Neuronal stem cell (in vitro differentiated cells): ENCODE data around the gene UBE3B.

Experiments used
- DNase-seq: peaks from one replicate; pipeline ENCODE4 v3.0.0-alpha.2; 2013; ENCODE audit warnings: low spot score
- H2AFZ ChIP-seq: one replicate; pipeline ENCODE4 v1.6.1; 2013; ENCODE audit warnings: mild to moderate bottlenecking, low read length, inconsistent platforms
- H2AK5ac ChIP-seq: 2 replicates; pipeline ENCODE4 v1.6.1; 2013; ENCODE audit warnings: low read depth, mild to moderate bottlenecking, inconsistent platforms, low read length, moderate library complexity, mixed read lengths
- H2BK120ac ChIP-seq: 2 replicates; pipeline ENCODE4 v1.6.1; 2013; ENCODE audit warnings: low read depth, mild to moderate bottlenecking, inconsistent platforms, low read length, moderate library complexity, mixed read lengths
- H2BK12ac ChIP-seq: one replicate; pipeline ENCODE4 v1.6.1; 2013; ENCODE audit warnings: low read length, inconsistent platforms
- H2BK15ac ChIP-seq: 2 replicates; pipeline ENCODE4 v1.6.1; 2013; ENCODE audit warnings: mild to moderate bottlenecking, low read length, inconsistent platforms, mixed read lengths
- H2BK5ac ChIP-seq: one replicate; pipeline ENCODE4 v1.6.1; 2013; ENCODE audit warnings: inconsistent platforms, mild to moderate bottlenecking, low read length, moderate library complexity
- H3K14ac ChIP-seq: one replicate; pipeline ENCODE4 v1.6.1; 2013; ENCODE audit warnings: low read length, inconsistent platforms
- H3K18ac ChIP-seq: 2 replicates; pipeline ENCODE4 v1.6.1; 2013; ENCODE audit warnings: low read length, inconsistent platforms
- H3K23ac ChIP-seq: 2 replicates; pipeline ENCODE4 v1.6.1; 2013; ENCODE audit warnings: low read depth, mild to moderate bottlenecking, mixed read lengths, low read length, inconsistent platforms; ENCODE audit not compliant: poor library complexity
- H3K27ac ChIP-seq: replicated peaks from 3 replicates; pipeline ENCODE4 v1.5.1; 2013; ENCODE audit warnings: low read length, inconsistent platforms
- H3K27me3 ChIP-seq, 3 experiments: 2 replicates each; pipeline ENCODE4 v1.6.1; 2013; ENCODE audit warnings: low read length in 3 of 3, mild to moderate bottlenecking in 2 of 3, inconsistent platforms in 1 of 3, low read depth in 1 of 3, mixed read lengths in 1 of 3, moderate library complexity in 1 of 3; ENCODE audit not compliant: control insufficient read depth in 3 of 3, insufficient read depth in 3 of 3
- H3K36me3 ChIP-seq, 2 donors: replicated peaks in 1 of 2; 2 replicates each; pipeline ENCODE4 v1.6.1; 2013; ENCODE audit warnings: low read length in 2 of 2; ENCODE audit not compliant: control insufficient read depth in 2 of 2, insufficient read depth in 2 of 2
- H3K4ac ChIP-seq: 2 replicates; pipeline ENCODE4 v1.6.1; 2013; ENCODE audit warnings: inconsistent platforms, mild to moderate bottlenecking, low read length, moderate library complexity
- H3K4me1 ChIP-seq, 2 donors: 1 replicate in 1 of 2; 2 replicates in 1 of 2; pipeline ENCODE4 v1.6.1; 2013; ENCODE audit warnings: low read length in 2 of 2, low read depth in 1 of 2; ENCODE audit not compliant: control insufficient read depth in 2 of 2, insufficient read depth in 1 of 2
- H3K4me2 ChIP-seq: one replicate; pipeline ENCODE4 v1.6.1; 2013; ENCODE audit warnings: mild to moderate bottlenecking, low read length, inconsistent platforms; ENCODE audit not compliant: insufficient read depth, poor library complexity, severe bottlenecking
- H3K4me3 ChIP-seq, 2 donors: 2 replicates each; pipeline ENCODE4 v1.5.1; 2013; ENCODE audit warnings: low read length in 2 of 2, mild to moderate bottlenecking in 2 of 2, inconsistent platforms in 1 of 2, moderate library complexity in 1 of 2
- H3K79me1 ChIP-seq: one replicate; pipeline ENCODE4 v1.6.1; 2013; ENCODE audit warnings: low read depth, mild to moderate bottlenecking, inconsistent platforms, low read length, moderate library complexity
- H3K9ac ChIP-seq: one replicate; pipeline ENCODE4 v1.6.1; 2013; ENCODE audit warnings: mild to moderate bottlenecking, low read depth, low read length, inconsistent platforms; ENCODE audit not compliant: poor library complexity
- H3K9me3 ChIP-seq, 2 donors: replicated peaks in 1 of 2; 2 replicates each; pipeline versions ENCODE3 to v1.6.1; 2013; ENCODE audit warnings: low read length in 2 of 2, mild to moderate bottlenecking in 2 of 2, inconsistent platforms in 1 of 2, low read depth in 1 of 2, mixed read lengths in 1 of 2, moderate library complexity in 1 of 2; ENCODE audit not compliant: control insufficient read depth in 2 of 2, insufficient read depth in 1 of 2
- H4K8ac ChIP-seq: one replicate; pipeline ENCODE4 v1.6.1; 2013; ENCODE audit warnings: low read depth, mild to moderate bottlenecking, inconsistent platforms, low read length, moderate library complexity
- H4K91ac ChIP-seq: one replicate; pipeline ENCODE4 v1.6.1; 2013; ENCODE audit warnings: low read length, low read depth, mild to moderate bottlenecking, inconsistent platforms; ENCODE audit not compliant: poor library complexity
- WGBS, 2 donors: extraction: QIAGEN DNeasy Blood & Tissue Kit; methylation state at CpG; one replicate each; pipeline ENCODE4 v1.1.7; 2013; ENCODE audit warnings: missing lambda C conversion rate in 2 of 2, mixed read lengths in 1 of 2; ENCODE audit not compliant: insufficient read length in 2 of 2, insufficient replicate concordance in 1 of 2; ENCODE audit errors: extremely low coverage in 2 of 2; 5-methylcytosine and 5-hydroxymethylcytosine counted together

Gene UBE3B

GRCh38 chr12:109572506-109572845 lies 95.0 kb downstream of the UBE3B start:
- Histone ChIP-seq H3K4me1 (peaks cover 13 to 15% of the 10 kb centered on the region in 2 donors), H3K79me1 (no peaks in the 10 kb centered on the region), H3K9ac (no peak overlapping the region), H3K27me3 (no peaks in the 10 kb centered on the region), H3K14ac (no peak overlapping the region), H3K18ac (no peak overlapping the region), H2BK5ac (no peak overlapping the region), H2BK120ac (no peak overlapping the region), H3K4ac (no peak overlapping the region), H3K9me3 (peaks cover 0 to 2% of the 10 kb centered on the region in 2 donors), H2BK15ac (no peak overlapping the region), H2AFZ (peak overlapping the region; percentile 94), H2BK12ac (no peak overlapping the region), H3K4me2 (no peak overlapping the region), H3K36me3 (peaks cover 24 to 77% of the 10 kb centered on the region in 2 donors), H2AK5ac (no peak overlapping the region), H3K23ac (no peak overlapping the region), H3K4me3 (peak overlapping the region in 1 of 2 donors; percentile 92), H4K8ac (no peak overlapping the region), H4K91ac (no peak overlapping the region), H3K27ac (no peak overlapping the region)
- no CpG with 5 or more reads among the region's 3 CpGs for WGBS, 2 donors
- no peak for DNase-seq

- H3K18ac ChIP-seq, result peak within 1 kb of the TSS; percentile 99
- H3K14ac ChIP-seq, result peak within 1 kb of the TSS; percentile 83
- peak within 1 kb of the TSS; percentile 85 for H3K4me2 ChIP-seq
- H3K9ac ChIP-seq, result peak within 1 kb of the TSS; percentile 87
- peak within 1 kb of the TSS; percentile 84 for H3K27ac ChIP-seq
- peak within 1 kb of the TSS; percentile 91 to 92 for H3K4me3 ChIP-seq
- H3K27me3 ChIP-seq, result no peaks in the 10 kb centered on the region
- DNase-seq, result peak; percentile 99
- WGBS, 2 donors, result no CpG with 5 or more reads among the region's 74 CpGs
- H2BK15ac ChIP-seq, result peak within 1 kb of the TSS; percentile 90
- peak within 1 kb of the TSS; percentile 94 for H4K91ac ChIP-seq
- H3K9me3 ChIP-seq, result peaks cover 0 to 2% of the 10 kb centered on the region in 2 donors
- peaks cover 27 to 77% of the 10 kb centered on the region in 2 donors for H3K36me3 ChIP-seq
- peak within 1 kb of the TSS; percentile 94 for H2AK5ac ChIP-seq
- peaks cover 2% of the 10 kb centered on the region for H3K79me1 ChIP-seq
- H2BK120ac ChIP-seq, result peak within 1 kb of the TSS; percentile 97
- H2BK5ac ChIP-seq, result peak within 1 kb of the TSS; percentile 89
- H3K4ac ChIP-seq, result no peak within 1 kb of the TSS
- peaks cover 13 to 15% of the 10 kb centered on the region in 2 donors for H3K4me1 ChIP-seq
- no peak within 1 kb of the TSS for H4K8ac ChIP-seq
- H3K23ac ChIP-seq, result peak within 1 kb of the TSS; percentile 95
- peak within 1 kb of the TSS; percentile 94 for H2AFZ ChIP-seq
- peak within 1 kb of the TSS; percentile 52 for H2BK12ac ChIP-seq
Measured at GRCh38 chr12:109573029-109573913, 95.8 kb downstream of the UBE3B start, which contains the start of the genes MMAB and MVK. TSS of gene MMAB (minus strand) at chr12:109573504. CDS start at chr12:109573480, 24 bp downstream. TSS of gene MVK (plus strand) at chr12:109573794. CDS start at chr12:109574823, 1,029 bp downstream.

- Histone ChIP-seq H3K4me1 (peaks cover 13 to 15% of the 10 kb centered on the region in 2 donors), H2BK120ac (no peak overlapping the region), H2BK5ac (no peak overlapping the region), H3K79me1 (peaks cover 2% of the 10 kb centered on the region), H2AK5ac (no peak overlapping the region), H3K9me3 (no peaks in the 10 kb centered on the region), H2BK15ac (no peak overlapping the region), H3K18ac (peak overlapping the region; percentile 90), H3K27me3 (no peaks in the 10 kb centered on the region), H4K8ac (no peak overlapping the region), H3K4me2 (peak overlapping the region; percentile 85), H3K14ac (no peak overlapping the region), H3K9ac (peak overlapping the region; percentile 87), H4K91ac (no peak overlapping the region), H2BK12ac (no peak overlapping the region), H3K4ac (no peak overlapping the region), H3K36me3 (peaks cover 30 to 77% of the 10 kb centered on the region in 2 donors), H2AFZ (peak overlapping the region; percentile 79), H3K4me3 (peak overlapping the region; percentile 91 to 92), H3K27ac (no peak overlapping the region), H3K23ac (no peak overlapping the region)
- WGBS, 2 donors, result no CpG with 5 or more reads among the region's 13 CpGs
- no peak for DNase-seq
Measured at GRCh38 chr12:109573914-109574244, 96.4 kb downstream of the UBE3B start.

- Histone ChIP-seq H4K8ac (no peak overlapping the region), H2BK5ac (no peak overlapping the region), H2BK15ac (no peak overlapping the region), H2AFZ (no peak overlapping the region), H3K4me2 (no peak overlapping the region), H3K9me3 (no peaks in the 10 kb centered on the region), H2BK12ac (no peak overlapping the region), H3K18ac (no peak overlapping the region), H2BK120ac (no peak overlapping the region), H3K27me3 (no peaks in the 10 kb centered on the region), H3K23ac (no peak overlapping the region), H4K91ac (no peak overlapping the region), H3K14ac (no peak overlapping the region), H3K9ac (no peak overlapping the region), H3K4me1 (peaks cover 13 to 15% of the 10 kb centered on the region in 2 donors), H3K4me3 (no peak overlapping the region), H2AK5ac (no peak overlapping the region), H3K79me1 (peaks cover 2% of the 10 kb centered on the region), H3K4ac (no peak overlapping the region), H3K27ac (no peak overlapping the region), H3K36me3 (peaks cover 41 to 77% of the 10 kb centered on the region in 2 donors)
- DNase-seq, result no peak
- no CpG with 5 or more reads among the region's 3 CpGs for WGBS, 2 donors
Measured at GRCh38 chr12:109575683-109576082, 98.2 kb downstream of the UBE3B start.
